ENCODE results near the gene CPT1A.

The CPT1A gene

GRCh38 chr11:68835749-68836148 is 6.0 kb downstream of the CPT1A start:
- H3K79me2 ChIP-seq (ENCODE audit: insufficient read depth, low read length): no peaks in the 10 kb centered on the region
- no peak overlapping the region for H3K4me3 ChIP-seq (ENCODE audit: insufficient read depth, low read length, poor library complexity, severe bottlenecking)
- no peaks in the 10 kb centered on the region for H4K20me1 ChIP-seq (ENCODE audit: low read depth, low read length)
- no peaks in the 10 kb centered on the region for H3K36me3 ChIP-seq (ENCODE audit: low read length)
- H3K4me2 ChIP-seq (ENCODE audit: low read depth, low read length, poor library complexity, severe bottlenecking): no peak overlapping the region
- H3K9ac ChIP-seq (ENCODE audit: low read length): no peak overlapping the region
- H3K9me3 ChIP-seq (ENCODE audit: insufficient read depth, low read length): no peaks in the 10 kb centered on the region
- TF ChIP-seq, protein P1, sequence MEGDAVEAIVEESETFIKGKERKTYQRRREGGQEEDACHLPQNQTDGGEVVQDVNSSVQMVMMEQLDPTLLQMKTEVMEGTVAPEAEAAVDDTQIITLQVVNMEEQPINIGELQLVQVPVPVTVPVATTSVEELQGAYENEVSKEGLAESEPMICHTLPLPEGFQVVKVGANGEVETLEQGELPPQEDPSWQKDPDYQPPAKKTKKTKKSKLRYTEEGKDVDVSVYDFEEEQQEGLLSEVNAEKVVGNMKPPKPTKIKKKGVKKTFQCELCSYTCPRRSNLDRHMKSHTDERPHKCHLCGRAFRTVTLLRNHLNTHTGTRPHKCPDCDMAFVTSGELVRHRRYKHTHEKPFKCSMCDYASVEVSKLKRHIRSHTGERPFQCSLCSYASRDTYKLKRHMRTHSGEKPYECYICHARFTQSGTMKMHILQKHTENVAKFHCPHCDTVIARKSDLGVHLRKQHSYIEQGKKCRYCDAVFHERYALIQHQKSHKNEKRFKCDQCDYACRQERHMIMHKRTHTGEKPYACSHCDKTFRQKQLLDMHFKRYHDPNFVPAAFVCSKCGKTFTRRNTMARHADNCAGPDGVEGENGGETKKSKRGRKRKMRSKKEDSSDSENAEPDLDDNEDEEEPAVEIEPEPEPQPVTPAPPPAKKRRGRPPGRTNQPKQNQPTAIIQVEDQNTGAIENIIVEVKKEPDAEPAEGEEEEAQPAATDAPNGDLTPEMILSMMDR (IDR thresholded peaks at IDR 0.05; ENCODE audit: insufficient read depth, low read length, poor library complexity, severe bottlenecking): no peak
- no peak for TF ChIP-seq EZH2phosphoT487 (conservative IDR thresholded peaks at IDR 0.05; ENCODE audit: low read length)
- no peak overlapping the region for H3K27ac ChIP-seq (ENCODE audit: low read depth, low read length)
- no peaks in the 10 kb centered on the region for H3K27me3 ChIP-seq (ENCODE audit: low read length)
- H3K9me2 ChIP-seq (replicated peaks; ENCODE audit: insufficient read depth, low read length): no peaks in the 10 kb centered on the region
- no peak overlapping the region for H2AFZ ChIP-seq (ENCODE audit: low read depth, low read length, severe bottlenecking)
- H3F3A ChIP-seq (ENCODE audit: insufficient read depth): peaks cover 16% of the 10 kb centered on the region

- H3K9me3 ChIP-seq (ENCODE audit: insufficient read depth, low read length): no peaks in the 10 kb centered on the region
- H3F3A ChIP-seq (ENCODE audit: insufficient read depth): peaks cover 13% of the 10 kb centered on the region
- no peaks in the 10 kb centered on the region for H4K20me1 ChIP-seq (ENCODE audit: low read depth, low read length)
- H3K4me2 ChIP-seq (ENCODE audit: low read depth, low read length, poor library complexity, severe bottlenecking): no peak overlapping the region
- H2AFZ ChIP-seq (ENCODE audit: low read depth, low read length, severe bottlenecking): no peak overlapping the region
- no peaks in the 10 kb centered on the region for H3K9me2 ChIP-seq (replicated peaks; ENCODE audit: insufficient read depth, low read length)
- H3K36me3 ChIP-seq (ENCODE audit: low read length): no peaks in the 10 kb centered on the region
- H3K27ac ChIP-seq (ENCODE audit: low read depth, low read length): no peak overlapping the region
- TF ChIP-seq EZH2phosphoT487 (conservative IDR thresholded peaks at IDR 0.05; ENCODE audit: low read length): no peak
- TF ChIP-seq, protein P1 (IDR thresholded peaks at IDR 0.05; ENCODE audit: insufficient read depth, low read length, poor library complexity, severe bottlenecking): no peak
- no peaks in the 10 kb centered on the region for H3K27me3 ChIP-seq (ENCODE audit: low read length)
- no peak overlapping the region for H3K4me3 ChIP-seq (ENCODE audit: insufficient read depth, low read length, poor library complexity, severe bottlenecking)
- H3K79me2 ChIP-seq (ENCODE audit: insufficient read depth, low read length): no peaks in the 10 kb centered on the region
- H3K9ac ChIP-seq (ENCODE audit: low read length): no peak overlapping the region
These were observed 6.4 kb downstream of the CPT1A start for GRCh38 chr11:68835328-68835727.

DNA sequence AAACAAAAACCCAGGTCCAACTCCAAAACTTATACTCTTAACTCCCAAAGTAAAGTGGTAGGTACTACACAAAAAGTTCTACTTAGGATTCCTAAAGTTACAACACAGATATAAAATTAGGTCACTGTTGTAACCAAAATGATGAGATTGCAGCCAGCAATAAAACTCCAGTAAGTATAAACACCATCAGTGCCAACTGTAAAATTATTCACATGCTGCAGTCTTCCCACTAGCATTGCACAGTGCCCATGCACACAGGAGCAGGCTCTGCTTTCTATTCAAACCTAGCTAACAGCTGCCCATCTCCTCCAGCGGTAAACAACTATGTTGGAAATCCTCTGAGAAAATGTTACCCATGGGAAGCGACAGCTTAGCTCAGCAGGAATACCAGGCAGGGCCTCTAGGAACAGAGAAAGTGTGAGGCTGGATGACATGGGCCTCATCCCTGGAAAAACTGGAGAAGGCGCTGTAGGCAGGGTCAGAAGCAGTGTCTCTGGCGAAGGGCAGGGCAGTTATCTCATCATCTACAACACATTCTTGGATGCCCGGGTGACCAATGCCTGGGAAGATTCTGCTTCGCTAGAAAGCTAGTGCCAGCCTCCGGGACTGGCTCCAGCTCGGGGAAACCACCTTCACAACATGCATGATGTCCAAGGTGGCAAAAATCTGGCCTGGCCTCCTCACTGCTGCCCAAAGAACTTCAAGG is 9.1 kb downstream of the CPT1A start:
- no peaks in the 10 kb centered on the region for H3K27me3 ChIP-seq (ENCODE audit: low read length)
- no peaks in the 10 kb centered on the region for H3K9me3 ChIP-seq (ENCODE audit: insufficient read depth, low read length)
- no peaks in the 10 kb centered on the region for H3K36me3 ChIP-seq (ENCODE audit: low read length)
- H4K20me1 ChIP-seq (ENCODE audit: low read depth, low read length): no peaks in the 10 kb centered on the region
- H3K9me2 ChIP-seq (replicated peaks; ENCODE audit: insufficient read depth, low read length): no peaks in the 10 kb centered on the region
- H3K4me2 ChIP-seq (ENCODE audit: low read depth, low read length, poor library complexity, severe bottlenecking): no peak overlapping the region
- no peak overlapping the region for H2AFZ ChIP-seq (ENCODE audit: low read depth, low read length, severe bottlenecking)
- no peak overlapping the region for H3K9ac ChIP-seq (ENCODE audit: low read length)
- no peaks in the 10 kb centered on the region for H3K79me2 ChIP-seq (ENCODE audit: insufficient read depth, low read length)
- H3K4me3 ChIP-seq (ENCODE audit: insufficient read depth, low read length, poor library complexity, severe bottlenecking): no peak overlapping the region
- no peak for TF ChIP-seq EZH2phosphoT487 (conservative IDR thresholded peaks at IDR 0.05; ENCODE audit: low read length)
- TF ChIP-seq, protein P1 (IDR thresholded peaks at IDR 0.05; ENCODE audit: insufficient read depth, low read length, poor library complexity, severe bottlenecking): no peak
- H3K27ac ChIP-seq (ENCODE audit: low read depth, low read length): no peak overlapping the region
- no peaks in the 10 kb centered on the region for H3F3A ChIP-seq (ENCODE audit: insufficient read depth)
